Measurements from ENCODE around the gene ASTN2.

The ASTN2 gene

GRCh38 chr9:116641292-116642059 is 773.4 kb downstream of the ASTN2 start:
- no peak for DNase-seq

GRCh38 chr9:116639251-116639741 is 775.6 kb downstream of the ASTN2 start:
- DNase-seq: no peak

GRCh38 chr9:116635908-116636307 is 778.9 kb downstream of the ASTN2 start:
- no peak for DNase-seq

- no peak for DNase-seq
Measured at GRCh38 chr9:116632990-116633838, 781.6 kb downstream of the ASTN2 start.

GRCh38 chr9:116629634-116630033 is 785.2 kb downstream of the ASTN2 start:
- no peak for DNase-seq

GRCh38 chr9:116628716-116629115 is 786.1 kb downstream of the ASTN2 start:
- no peak for DNase-seq

GRCh38 chr9:116627433-116627832 is 787.4 kb downstream of the ASTN2 start:
- no peak for DNase-seq

- DNase-seq: no peak
Measured at GRCh38 chr9:116626762-116627161, 788.1 kb downstream of the ASTN2 start.

- no peak for DNase-seq
Measured at GRCh38 chr9:116623715-116624114, 791.1 kb downstream of the ASTN2 start.

- DNase-seq: no peak
Measured at GRCh38 chr9:116617389-116617788, 797.5 kb downstream of the ASTN2 start.

- no peak for DNase-seq
Measured at GRCh38 chr9:116616304-116616914, 798.4 kb downstream of the ASTN2 start.

- no peak for DNase-seq
Measured at GRCh38 chr9:116608064-116608463, 806.8 kb downstream of the ASTN2 start.

GRCh38 chr9:116605904-116606341 is 808.9 kb downstream of the ASTN2 start:
- DNase-seq: no peak

- no peak for DNase-seq
Measured at GRCh38 chr9:116605060-116605459, 809.8 kb downstream of the ASTN2 start.

- no peak for DNase-seq
Measured at GRCh38 chr9:116604251-116604650, 810.6 kb downstream of the ASTN2 start.

GRCh38 chr9:116599342-116599884 is 815.4 kb downstream of the ASTN2 start:
- no peak for DNase-seq

GRCh38 chr9:116596646-116597045 is 818.2 kb downstream of the ASTN2 start:
- no peak for DNase-seq

- DNase-seq: no peak
Measured at GRCh38 chr9:116594547-116594946, 820.3 kb downstream of the ASTN2 start.

GRCh38 chr9:116592970-116593369 is 821.9 kb downstream of the ASTN2 start:
- DNase-seq: no peak

- peak; percentile 54 for DNase-seq
Measured at GRCh38 chr9:116589392-116590354, 825.2 kb downstream of the ASTN2 start.

GRCh38 chr9:116587919-116588318 is 826.9 kb downstream of the ASTN2 start:
- no peak for DNase-seq

GRCh38 chr9:116585896-116586295 is 829.0 kb downstream of the ASTN2 start:
- DNase-seq: no peak
